Keratinocyte (primary cell): ENCODE results near the gene THAP10. TPM values are rescaled to one million over a fixed set of nuclear protein-coding genes. Genes with fewer than 3 reads are reported as not detected.

Source experiments
- DNase-seq: peaks from one replicate; pipeline ENCODE4 v3.0.0-alpha.2; 2011; ENCODE audit warnings: low read depth, missing footprints, low spot score
- FAIRE-seq: peaks from 2 replicates; lab custom pipeline; 2011; peaks lifted over from hg19 to GRCh38; lab: Jason Lieb, UNC
- H2AFZ ChIP-seq: 2 replicates; pipeline ENCODE4 v1.6.0; 2012; ENCODE audit warnings: low read length, control low read depth, inconsistent platforms; ENCODE audit not compliant: control insufficient read depth
- H3K27ac ChIP-seq: 2 replicates; pipeline ENCODE4 v1.5.1; 2011; ENCODE audit warnings: low read length; ENCODE audit not compliant: control insufficient read depth, insufficient read depth
- H3K27me3 ChIP-seq: 3 replicates; pipeline ENCODE4 v1.6.0; 2011; ENCODE audit warnings: low read length; ENCODE audit not compliant: control insufficient read depth, insufficient read depth; ENCODE audit errors: extremely low read depth
- H3K36me3 ChIP-seq, 2 experiments: 2 replicates in 1 of 2; 3 replicates in 1 of 2; pipeline ENCODE4 v1.5.1; 2011; ENCODE audit warnings: low read length in 2 of 2, mild to moderate bottlenecking in 1 of 2; ENCODE audit not compliant: control insufficient read depth in 2 of 2, insufficient read depth in 2 of 2; ENCODE audit errors: extremely low read depth in 1 of 2
- H3K4me1 ChIP-seq: 3 replicates; pipeline ENCODE4 v1.5.1; 2011; ENCODE audit warnings: low read length; ENCODE audit not compliant: control insufficient read depth, insufficient read depth; ENCODE audit errors: extremely low read depth
- H3K4me2 ChIP-seq: 3 replicates; pipeline ENCODE4 v1.6.0; 2011; ENCODE audit warnings: low read depth, low read length; ENCODE audit not compliant: control insufficient read depth, insufficient read depth; ENCODE audit errors: extremely low read depth
- H3K4me3 ChIP-seq, 3 experiments: fragments of 200-600 bp in 1 of 3; sonication (generic) in 1 of 3; 2 replicates in 2 of 3; 3 replicates in 1 of 3; pipeline ENCODE4 v1.5.1; 2011 to 2016; ENCODE audit warnings: low read length in 3 of 3, mild to moderate bottlenecking in 3 of 3, control low read depth in 2 of 3, inconsistent platforms in 1 of 3, low read depth in 1 of 3, mixed read lengths in 1 of 3, mixed run types in 1 of 3, moderate library complexity in 1 of 3; ENCODE audit not compliant: control insufficient read depth in 2 of 3, insufficient read depth in 2 of 3; ENCODE audit errors: extremely low read depth in 1 of 3
- H3K79me2 ChIP-seq: 2 replicates; pipeline ENCODE4 v1.6.0; 2012; ENCODE audit warnings: low read length; ENCODE audit not compliant: control insufficient read depth, insufficient read depth
- H3K9ac ChIP-seq: 3 replicates; pipeline ENCODE4 v1.6.0; 2011; ENCODE audit warnings: low read length; ENCODE audit not compliant: control insufficient read depth, insufficient read depth; ENCODE audit errors: extremely low read depth
- H3K9me1 ChIP-seq: 3 replicates; pipeline ENCODE4 v1.6.0; 2011; ENCODE audit warnings: low read length; ENCODE audit not compliant: control insufficient read depth, insufficient read depth; ENCODE audit errors: extremely low read depth
- H3K9me3 ChIP-seq: 2 replicates; pipeline ENCODE4 v1.5.1; 2012; ENCODE audit warnings: low read depth, low read length; ENCODE audit not compliant: control insufficient read depth
- H4K20me1 ChIP-seq: 3 replicates; pipeline ENCODE4 v1.6.0; 2011; ENCODE audit warnings: low read length; ENCODE audit not compliant: control insufficient read depth, insufficient read depth; ENCODE audit errors: extremely low read depth
- CTCF ChIP-seq, 3 experiments: IDR thresholded peaks in 1 of 3; conservative IDR thresholded peaks in 1 of 3; optimal IDR thresholded peaks in 1 of 3; 2 replicates in 2 of 3; 3 replicates in 1 of 3; pipeline versions ENCODE3 to v1.5.1; 2011; ENCODE audit warnings: low read length in 3 of 3, mild to moderate bottlenecking in 3 of 3, moderate library complexity in 2 of 3, control low read depth in 1 of 3, inconsistent platforms in 1 of 3; ENCODE audit not compliant: insufficient read depth in 2 of 3; ENCODE audit errors: extremely low read depth in 1 of 3
- EZH2 ChIP-seq: IDR thresholded peaks from one replicate; pipeline ENCODE4 v1.6.1; 2012; ENCODE audit warnings: inconsistent platforms, mild to moderate bottlenecking, low read length, moderate library complexity
- dilution Hi-C: fragments of 300-500 bp; cut with MboI; formaldehyde crosslinking; loops from one replicate; pipeline ENCODE4 v1.7.0; 2020; ENCODE audit warnings: low sequenced_read_pairs; ENCODE audit not compliant: extremely low pct_ligation_motif_present
- polyA plus RNA-seq, 5 experiments: library from polyadenylated mRNA; depleted of rRNA in 3 of 5; stranded (reverse) in 3 of 5; stranded (forward) in 1 of 5; unstranded in 1 of 5; fragments of >200 nt; gene quantifications; 1 replicate in 1 of 5; 2 replicates in 3 of 5; 3 replicates in 1 of 5; pipeline versions ENCODE4 v1.2.1 to v1.2.3, GENCODE V29; 2011 to 2012; ENCODE audit warnings: missing spikeins in 2 of 5, low read depth in 1 of 5, low replicate concordance in 1 of 5

THAP10 gene
- polyA plus RNA-seq, 1 donor (not counting 4 experiments of a cell fraction or from before 2014, with no cell fraction given), result 3.1 TPM

- peak overlapping the region; percentile 89 to 99 (median 94) for H3K4me3 ChIP-seq
- H3K27me3 ChIP-seq, result no peaks in the 10 kb centered on the region
- H2AFZ ChIP-seq, result peak overlapping the region; percentile 99
- DNase-seq (no peak), FAIRE-seq (peak; percentile 57)
- no peaks in the 10 kb centered on the region for H4K20me1 ChIP-seq
- peaks cover 2% of the 10 kb centered on the region for H3K9me1 ChIP-seq
- dilution Hi-C loops, result no loop called here
- no peaks in the 10 kb centered on the region for H3K36me3 ChIP-seq
- TF ChIP-seq EZH2, result no peak
- peak; percentile 63 to 68 (median 68) for TF ChIP-seq CTCF (optimal IDR thresholded peaks at IDR 0.05 in 1 of 3, IDR thresholded peaks at IDR 0.05 in 1 of 3, conservative IDR thresholded peaks at IDR 0.05 in 1 of 3; ENCODE audit: extremely low read depth in 1 of 3, insufficient read depth in 2 of 3, low read length in 3 of 3)
- H3K4me1 ChIP-seq, result peaks cover 23% of the 10 kb centered on the region
- H3K9ac ChIP-seq, result peak overlapping the region; percentile 80
- peak overlapping the region; percentile 98 for H3K4me2 ChIP-seq
- no peaks in the 10 kb centered on the region for H3K9me3 ChIP-seq
- peaks cover 18% of the 10 kb centered on the region for H3K79me2 ChIP-seq
- H3K27ac ChIP-seq, result peak overlapping the region; percentile 84
Measured at GRCh38 chr15:70892912-70893560, 803 bp upstream of the THAP10 start.

- no peak for DNase-seq
- dilution Hi-C loops, result no loop called here
- Histone ChIP-seq H3K4me1 (peaks cover 3% of the 10 kb centered on the region), H3K27me3 (no peaks in the 10 kb centered on the region), H3K79me2 (no peaks in the 10 kb centered on the region), H3K4me3 (no peak overlapping the region), H3K9me1 (no peaks in the 10 kb centered on the region), H3K9me3 (no peaks in the 10 kb centered on the region), H3K9ac (no peak overlapping the region), H4K20me1 (no peaks in the 10 kb centered on the region), H3K27ac (no peak overlapping the region), H3K36me3 (no peaks in the 10 kb centered on the region), H2AFZ (no peak overlapping the region), H3K4me2 (no peak overlapping the region)
- peak; percentile 26 for FAIRE-seq
- TF ChIP-seq EZH2 (no peak), CTCF (optimal IDR thresholded peaks at IDR 0.05 in 1 of 3, IDR thresholded peaks at IDR 0.05 in 1 of 3, conservative IDR thresholded peaks at IDR 0.05 in 1 of 3; ENCODE audit: extremely low read depth in 1 of 3, insufficient read depth in 2 of 3, low read length in 3 of 3) (no peak)
Measured at GRCh38 chr15:70882361-70882760, 9.9 kb downstream of the THAP10 start.
